K562 (cell line): ENCODE data around the gene AQP1. TPM values are rescaled to one million over a fixed set of nuclear protein-coding genes. Genes with fewer than 3 reads are reported as not detected.

ENCODE experiments used
- ATAC-seq: fragments of 200-7000 bp; cut with Tn5 transposase; 3 replicates; pipeline ENCODE4 v1.9.1; 2020; ENCODE audit warnings: moderate library complexity
- BruUV-seq: library from RNA; stranded (reverse); fragments of 400-500 nt; replicated peaks from 2 replicates; lab custom pipeline; 2021; lab: Mats Ljungman, UMichigan
- CTCF ChIA-PET: fragments of 300-600 bp; formaldehyde crosslinking; extraction: SDS; loops from one replicate; lab custom pipeline; 2021; ENCODE audit warnings: low intra/inter-chr PET ratio; lab: Yijun Ruan, JAX
- POLR2A ChIA-PET: fragments of 300-600, 350-650 bp; sonication (Branson Sonifier 250); formaldehyde crosslinking; extraction: SDS; loops from one replicate; lab custom pipeline; 2021; ENCODE audit warnings: antibody characterized with exemption, inconsistent platforms; lab: Yijun Ruan, JAX
- DNase-seq, 4 experiments: peaks; one replicate each; pipeline versions ENCODE4 v3.0.0 to v3.0.0-alpha.2; 2011 to 2018; ENCODE audit warnings: low spot score in 3 of 4, mixed read lengths in 3 of 4; ENCODE audit errors: extremely low read depth in 1 of 4
- FAIRE-seq: peaks from 2 replicates; lab custom pipeline; 2011; peaks lifted over from hg19 to GRCh38; lab: Jason Lieb, UNC
- H2AFZ ChIP-seq: 2 replicates; pipeline ENCODE4 v1.6.0; 2011; ENCODE audit warnings: low read depth, low read length, control low read depth, inconsistent platforms
- H3K27ac ChIP-seq: fragments of 200-600 bp; 3 replicates; pipeline ENCODE4 v1.8.0; 2011; ENCODE audit warnings: low read depth, mild to moderate bottlenecking, control low read depth, inconsistent platforms, low read length, moderate library complexity, mixed read lengths; ENCODE audit errors: extremely low read depth
- H3K27me3 ChIP-seq, 2 experiments: fragments of 300-600 bp in 1 of 2; 2 replicates in 1 of 2; 3 replicates in 1 of 2; pipeline versions ENCODE4 v1.6.0 to v1.8.0; 2011; ENCODE audit warnings: inconsistent platforms in 2 of 2, low read length in 2 of 2, mild to moderate bottlenecking in 1 of 2, mixed read lengths in 1 of 2, moderate library complexity in 1 of 2; ENCODE audit not compliant: control insufficient read depth in 2 of 2, insufficient read depth in 2 of 2
- H3K36me3 ChIP-seq: fragments of 300-600 bp; 3 replicates; pipeline ENCODE4 v1.8.0; 2011; ENCODE audit warnings: mild to moderate bottlenecking, low read length, inconsistent platforms; ENCODE audit not compliant: control insufficient read depth, insufficient read depth
- H3K4me1 ChIP-seq, 2 experiments: fragments of 200-600 bp in 1 of 2; replicated peaks in 1 of 2; 2 replicates in 1 of 2; 3 replicates in 1 of 2; pipeline versions ENCODE4 v1.5.1 to v1.8.0; 2011; ENCODE audit warnings: inconsistent platforms in 2 of 2, low read length in 2 of 2, mild to moderate bottlenecking in 1 of 2, mixed read lengths in 1 of 2, moderate library complexity in 1 of 2; ENCODE audit not compliant: control insufficient read depth in 2 of 2, insufficient read depth in 2 of 2
- H3K4me2 ChIP-seq: 2 replicates; pipeline ENCODE4 v1.6.1; 2011; ENCODE audit warnings: low read length, control low read depth, inconsistent platforms, mixed read lengths; ENCODE audit not compliant: insufficient read depth
- H3K4me3 ChIP-seq: fragments of 200-600 bp; sonication (generic), shearing (Covaris generic); 2 replicates; pipeline ENCODE4 v1.5.1; 2016; ENCODE audit warnings: control low read depth, inconsistent platforms
- H3K79me2 ChIP-seq: fragments of 200-600 bp; 3 replicates; pipeline ENCODE4 v1.8.0; 2011; ENCODE audit warnings: low read length, inconsistent platforms; ENCODE audit not compliant: control insufficient read depth, insufficient read depth
- H3K9ac ChIP-seq, 2 experiments: 2 replicates each; pipeline versions ENCODE4 v1.6.0 to v1.6.1; 2011; ENCODE audit warnings: low read depth in 2 of 2, low read length in 2 of 2, control low read depth in 1 of 2, inconsistent platforms in 1 of 2, mild to moderate bottlenecking in 1 of 2, mixed read lengths in 1 of 2; ENCODE audit not compliant: insufficient read depth in 1 of 2
- H3K9me1 ChIP-seq: one replicate; pipeline ENCODE4 v1.6.0; 2011; ENCODE audit warnings: inconsistent platforms, mild to moderate bottlenecking, low read length, moderate library complexity; ENCODE audit not compliant: control insufficient read depth, insufficient read depth
- H3K9me3 ChIP-seq: replicated peaks from 2 replicates; pipeline ENCODE4 v1.5.1; 2011; ENCODE audit warnings: low read depth, low read length, inconsistent platforms; ENCODE audit not compliant: control insufficient read depth, insufficient read depth
- H4K20me1 ChIP-seq: replicated peaks from 2 replicates; pipeline ENCODE4 v1.6.1; 2011; ENCODE audit warnings: low read length, inconsistent platforms, mixed read lengths; ENCODE audit not compliant: control insufficient read depth, insufficient read depth
- BMI1 ChIP-seq: fragments of 150-350 bp; IDR thresholded peaks from 2 replicates; pipeline ENCODE4 v1.6.1; 2014; ENCODE audit warnings: low read length
- CBFA2T3 ChIP-seq: fragments of 450-650 bp; IDR thresholded peaks from 2 replicates; pipeline ENCODE4 v1.6.1; 2017
- CEBPB ChIP-seq: fragments of 450-650 bp; IDR thresholded peaks from 2 replicates; pipeline ENCODE4 v1.6.1; 2016; ENCODE audit warnings: missing genetic modification characterization, missing compliant biosample characterization
- EGR1 ChIP-seq: fragments of 450-650 bp; conservative IDR thresholded peaks from 2 replicates; pipeline ENCODE4 v1.6.1; 2017; ENCODE audit warnings: mild to moderate bottlenecking
- OTX1 ChIP-seq: fragments of 450-650 bp; formaldehyde crosslinking; IDR thresholded peaks from 2 replicates; pipeline ENCODE4 v1.4.0; 2022; ENCODE audit warnings: mild to moderate bottlenecking
- TCF3 ChIP-seq: sonication (generic); formaldehyde crosslinking; IDR thresholded peaks from 2 replicates; pipeline ENCODE4 v1.4.0; 2020; ENCODE audit warnings: mild to moderate bottlenecking, missing genetic modification reagents
- WGBS: fragments of 100-300 bp; shearing (Covaris generic); methylation state at CpG from one replicate; pipeline ENCODE4 v1.1.6; 2016; ENCODE audit warnings: low coverage, mixed read lengths; ENCODE audit not compliant: insufficient coverage; ENCODE audit errors: missing lambda C conversion rate; 5-methylcytosine and 5-hydroxymethylcytosine counted together
- in situ Hi-C: fragments of 300-500 bp; cut with MboI; formaldehyde crosslinking; loops from 4 replicates; pipeline ENCODE4 v1.15.0; 2018; ENCODE audit warnings: inconsistent platforms, mixed read lengths
- intact Hi-C: fragments of 100-400 bp; cut with micrococcal nuclease; formaldehyde crosslinking; loops from 2 replicates; pipeline ENCODE4 v1.14.2; 2022
- polyA plus RNA-seq, 8 experiments: library from polyadenylated mRNA; depleted of rRNA in 4 of 8; stranded (reverse) in 5 of 8; unstranded in 3 of 8; fragments of >200 nt; fragmentation: Nextera tagmentation in 2 of 8; fragmentation: Illumina TruSeq in 1 of 8; extraction: Ambion mirVana in 2 of 8; extraction: Trizol in 1 of 8; gene quantifications; 2 replicates each; pipeline versions ENCODE4 v1.2.1 to v1.2.3, GENCODE V29; 2011 to 2014; ENCODE audit warnings: inconsistent platforms in 1 of 8, missing spikeins in 1 of 8
- total RNA-seq, 7 experiments: library from RNA; depleted of rRNA in 6 of 7; stranded (reverse); fragments of >200 nt in 6 of 7; fragmentation: Illumina TruSeq in 2 of 7; extraction: Trizol in 2 of 7; gene quantifications; 2 replicates each; pipeline versions ENCODE4 v1.2.1 to v1.2.3, GENCODE V29; 2011 to 2021; ENCODE audit warnings: low replicate concordance in 1 of 7

Gene AQP1
- total and polyA plus RNA-seq, 9 of the 15 experiments (the other 6 are each of a cell fraction or from before 2014, with no cell fraction given), result 0.18 to 12.6 (median 4.1) TPM

DNA sequence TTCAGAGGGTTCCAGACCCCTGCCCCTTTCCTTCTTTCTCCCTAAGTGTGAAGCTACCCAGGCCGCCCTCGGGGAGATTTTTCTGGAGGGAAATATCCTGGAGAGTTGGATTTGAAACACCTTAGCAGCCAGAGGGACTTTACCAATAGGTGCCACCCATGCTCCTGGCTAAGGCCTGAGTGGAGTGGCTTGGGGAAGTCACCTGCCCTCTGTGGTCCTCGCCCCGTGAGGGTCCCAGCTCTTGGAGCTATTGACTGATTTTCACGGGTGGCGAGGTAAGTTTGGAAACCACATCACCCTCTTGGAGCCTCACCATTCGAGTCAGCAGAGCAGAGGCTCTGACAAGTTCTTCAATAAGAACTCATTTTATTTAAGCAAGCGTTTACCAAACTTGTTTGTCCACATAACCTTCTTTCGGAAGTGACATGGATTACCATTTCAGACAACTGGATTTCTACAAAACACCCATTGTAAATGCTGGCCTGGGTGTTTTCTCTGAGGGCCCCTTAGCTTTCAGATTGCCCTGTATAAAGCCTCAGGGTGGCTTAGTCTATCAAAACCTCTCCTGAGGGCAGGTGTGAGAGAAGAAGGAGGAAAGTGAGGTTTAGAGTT is 20.4 kb downstream of the AQP1 start:
- Histone ChIP-seq H3K4me2 (no peak overlapping the region), H3K9me3 (no peaks in the 10 kb centered on the region), H3K9me1 (no peaks in the 10 kb centered on the region), H4K20me1 (no peaks in the 10 kb centered on the region), H3K4me3 (no peak overlapping the region), H3K4me1 (peaks cover 0 to 29% of the 10 kb centered on the region in 2 experiments; a peak in 2 of 5 replicates), H3K27me3 (no peaks in the 10 kb centered on the region), H2AFZ (no peak overlapping the region), H3K36me3 (no peaks in the 10 kb centered on the region), H3K9ac (peak overlapping the region in 1 of 2 experiments; percentile 52; a peak in 1 of 4 replicates), H3K27ac (no peak overlapping the region), H3K79me2 (no peaks in the 10 kb centered on the region)
- ChIA-PET POLR2A (no interaction called here), CTCF (no interaction called here)
- no TSS peak for BruUV-seq
- DNase-seq (peak in 1 of 4 experiments; percentile 7), ATAC-seq (no peak), FAIRE-seq (no peak)
- WGBS, result 36% methylated on average over 7 of the region's 9 CpGs
- in situ Hi-C loops (no loop called here), intact Hi-C loops (no loop called here)
- TF ChIP-seq CEBPB (tag), result no peak
- TF ChIP-seq OTX1 (CRISPR knock-in tag), result no peak
- no peak for TF ChIP-seq BMI1
- TF ChIP-seq CBFA2T3, result no peak

GRCh38 chr7:30932562-30932961 is 20.9 kb downstream of the AQP1 start:
- Histone ChIP-seq H3K4me2 (no peak overlapping the region), H3K36me3 (no peaks in the 10 kb centered on the region), H3K9ac (peak overlapping the region in 1 of 2 experiments; percentile 66; a peak in 2 of 4 replicates), H3K4me1 (peaks cover 0 to 29% of the 10 kb centered on the region in 2 experiments; a peak in 2 of 5 replicates), H3K9me3 (no peaks in the 10 kb centered on the region), H3K27ac (no peak overlapping the region), H4K20me1 (no peaks in the 10 kb centered on the region), H3K4me3 (no peak overlapping the region), H3K27me3 (no peaks in the 10 kb centered on the region), H3K79me2 (no peaks in the 10 kb centered on the region), H2AFZ (no peak overlapping the region), H3K9me1 (no peaks in the 10 kb centered on the region)
- in situ Hi-C loops (no loop called here), intact Hi-C loops (no loop called here)
- POLR2A ChIA-PET, result no interaction called here
- BruUV-seq, result no TSS peak
- WGBS, result 39% methylated on average over 5 of the region's 6 CpGs
- ATAC-seq (no peak), FAIRE-seq (no peak), DNase-seq (peak in 3 of 4 experiments; percentile 4 to 7 (median 5))
- CTCF ChIA-PET, result no interaction called here
- TF ChIP-seq EGR1, result peak; percentile 27; the same call in 1 of the 2 replicates
- TF ChIP-seq TCF3 (CRISPR knock-in tag), result no peak
